Pancreas (tissue), 10 donors: ENCODE data around the gene SYT4. TPM values are rescaled to one million over a fixed set of nuclear protein-coding genes. Genes with fewer than 3 reads are reported as not detected.
A peak's percentile ranks its signal among the peaks of the same experiment; 100 is the strongest.
"Not testable (repeated sequence)": the region's sequence is repeated elsewhere in the genome, so short reads cannot be mapped to it uniquely, and the experiment has no call there.

Source experiments
- ATAC-seq, 4 donors: fragments of 200-7000 bp; cut with Tn5 transposase; one replicate each; pipeline versions ENCODE4 v1.8.0 to v1.9.1; 2020; ENCODE audit warnings: mild to moderate bottlenecking in 4 of 4, moderate library complexity in 4 of 4
- DNase-seq, 6 donors: peaks; one replicate each; pipeline ENCODE4 v3.0.0-alpha.2; 2020
- FAIRE-seq: peaks from 2 replicates; lab custom pipeline; 2012; peaks lifted over from hg19 to GRCh38; lab: Jason Lieb, UNC
- H3K27ac ChIP-seq, 4 donors: fragments of 200-600 bp; sonication (generic); 1 replicate in 3 of 4; 2 replicates in 1 of 4; pipeline versions ENCODE4 v1.5.0 to v1.8.0; 2020
- H3K27me3 ChIP-seq, 4 donors: fragments of 200-600 bp; one replicate each; pipeline ENCODE4 v1.8.0; 2021
- H3K36me3 ChIP-seq, 3 donors: fragments of 200-600 bp; sonication (generic) in 1 of 3; one replicate each; pipeline versions ENCODE4 v1.5.0 to v1.8.0; 2020 to 2021
- H3K4me1 ChIP-seq, 3 donors: fragments of 200-600 bp; one replicate each; pipeline ENCODE4 v1.8.0; 2021
- H3K4me3 ChIP-seq, 4 donors: fragments of 200-600 bp; sonication (generic) in 2 of 4; one replicate each; pipeline versions ENCODE4 v1.5.0 to v1.8.0; 2020 to 2021
- H3K9me3 ChIP-seq, 4 donors: fragments of 200-600 bp; one replicate each; pipeline ENCODE4 v1.8.0; 2021
- WGBS, 2 donors: extraction: QIAGEN DNeasy Blood & Tissue Kit; methylation state at CpG; one replicate each; pipeline ENCODE4 v1.1.7; 2013; 5-methylcytosine and 5-hydroxymethylcytosine counted together
- intact Hi-C, 3 donors: fragments of 100-400 bp; cut with DNase I; formaldehyde crosslinking; loops; one replicate each; pipeline versions ENCODE4 v1.11.1 to v1.14.2; 2022
- polyA plus RNA-seq, 2 donors: library from polyadenylated mRNA; stranded (reverse); fragments of 200-250 nt; gene quantifications; one replicate each; pipeline ENCODE4 v1.2.3, GENCODE V29; 2013
- total RNA-seq, 6 donors: library from RNA; stranded (reverse); fragmentation: NEBNext Ultra II Directional in 4 of 6; extraction: Animal tissue kit (Norgen Biotek cat#: 25700) in 4 of 6; gene quantifications; one replicate each; pipeline versions ENCODE4 v1.2.1 to v1.2.4, GENCODE V29; 2021 to 2023
- TF ChIP-seq, protein P1 (sequence below), 4 donors: fragments of 200-600 bp; sonication (generic) in 3 of 4; IDR thresholded peaks; one replicate each; pipeline versions ENCODE4 v1.5.0 to v1.8.0; 2021; ENCODE audit warnings: antibody characterized with exemption in 4 of 4
- donor health status: healthy with polysubstance abuse.
- donor health status: DM: no; HTN: no; CAD: no; lungs with moderate emphysema.
- donor health status: DM: no; HTN: no; CAD: no.
- donor health status: control.
- donor health status: control.
- donor health status: Bipolar disorder and iron deficiency.
- donor health status: DM: yes; HTN: yes; CAD: no.
- donor health status: DM: no; HTN: no; CAD: no.
- donor health status: DM: no; HTN: no; CAD: no.
- donor health status: DM: yes; HTN: yes; CAD: no.

Gene SYT4
- total and polyA plus RNA-seq, 8 donors, result 0.85 to 16.3 (median 2.7) TPM

DNA sequence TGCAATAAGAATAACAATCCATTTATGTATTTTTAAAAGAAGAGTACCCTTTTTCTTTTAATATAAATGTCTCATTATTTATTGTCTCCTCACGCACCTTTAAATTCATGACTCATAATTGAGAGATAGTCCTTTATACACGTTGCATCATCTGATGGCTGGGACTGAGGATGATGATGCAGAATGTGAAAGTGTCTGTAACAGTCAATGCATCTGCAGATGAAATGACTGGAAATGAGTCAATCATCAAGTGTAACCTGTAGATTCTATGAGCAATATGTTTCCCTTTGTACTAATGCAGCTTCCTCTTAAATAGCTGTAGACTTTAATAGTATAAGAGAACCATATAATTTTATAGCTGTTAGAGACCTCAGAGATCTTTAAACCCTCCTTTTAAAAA lies 26.1 kb upstream of the SYT4 start:
- DNase-seq (no peak), FAIRE-seq (no peak), ATAC-seq (no peak)
- TF ChIP-seq, protein P1, sequence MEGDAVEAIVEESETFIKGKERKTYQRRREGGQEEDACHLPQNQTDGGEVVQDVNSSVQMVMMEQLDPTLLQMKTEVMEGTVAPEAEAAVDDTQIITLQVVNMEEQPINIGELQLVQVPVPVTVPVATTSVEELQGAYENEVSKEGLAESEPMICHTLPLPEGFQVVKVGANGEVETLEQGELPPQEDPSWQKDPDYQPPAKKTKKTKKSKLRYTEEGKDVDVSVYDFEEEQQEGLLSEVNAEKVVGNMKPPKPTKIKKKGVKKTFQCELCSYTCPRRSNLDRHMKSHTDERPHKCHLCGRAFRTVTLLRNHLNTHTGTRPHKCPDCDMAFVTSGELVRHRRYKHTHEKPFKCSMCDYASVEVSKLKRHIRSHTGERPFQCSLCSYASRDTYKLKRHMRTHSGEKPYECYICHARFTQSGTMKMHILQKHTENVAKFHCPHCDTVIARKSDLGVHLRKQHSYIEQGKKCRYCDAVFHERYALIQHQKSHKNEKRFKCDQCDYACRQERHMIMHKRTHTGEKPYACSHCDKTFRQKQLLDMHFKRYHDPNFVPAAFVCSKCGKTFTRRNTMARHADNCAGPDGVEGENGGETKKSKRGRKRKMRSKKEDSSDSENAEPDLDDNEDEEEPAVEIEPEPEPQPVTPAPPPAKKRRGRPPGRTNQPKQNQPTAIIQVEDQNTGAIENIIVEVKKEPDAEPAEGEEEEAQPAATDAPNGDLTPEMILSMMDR (IDR thresholded peaks at IDR 0.05), result no peak
- no peaks in the 10 kb centered on the region for H3K27me3 ChIP-seq
- whole genome bisulfite sequencing, 2 donors, result 47 to 60% methylated on average over 2 of the region's 2 CpGs
- intact Hi-C loops, result no loop called here
- H3K36me3 ChIP-seq, result no peaks in the 10 kb centered on the region
- no peak overlapping the region for H3K27ac ChIP-seq
- no peak overlapping the region for H3K4me3 ChIP-seq
- no peaks in the 10 kb centered on the region for H3K9me3 ChIP-seq
- no peaks in the 10 kb centered on the region for H3K4me1 ChIP-seq

DNA sequence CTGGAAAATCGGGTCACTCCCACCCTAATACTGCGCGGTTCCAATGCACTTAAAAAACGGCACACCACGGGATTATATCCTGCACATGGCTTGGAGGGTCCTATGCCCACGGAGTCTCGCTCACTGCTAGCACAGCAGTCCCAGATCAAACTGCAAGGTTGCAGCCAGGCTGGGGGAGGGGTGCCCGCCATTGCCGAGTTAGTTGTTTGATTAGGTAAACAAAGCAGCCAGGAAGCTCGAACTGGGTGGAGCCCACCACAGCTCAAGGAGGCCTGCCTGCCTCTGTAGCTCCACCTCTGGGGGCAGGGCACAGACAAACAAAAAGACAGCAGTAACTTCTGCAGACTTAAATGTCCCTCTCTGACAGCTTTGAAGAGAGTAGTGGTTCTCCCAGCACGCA lies 8.9 kb upstream of the SYT4 start:
- not testable (repeated sequence) for H3K9me3 ChIP-seq, FAIRE-seq, H3K36me3 ChIP-seq, H3K4me3 ChIP-seq, H3K4me1 ChIP-seq, ATAC-seq, H3K27me3 ChIP-seq, H3K27ac ChIP-seq
- intact Hi-C loops, result loop anchor here in 1 of 3 donors (10.0 kb wide), 1 partner anchor 279 kb away; no protein-coding TSS in a partner anchor
- DNase-seq, result peak in 1 of 6 donors; percentile 25
- 60 to 69% methylated on average over 10 to 11 of the region's 11 CpGs for WGBS, 2 donors

DNA sequence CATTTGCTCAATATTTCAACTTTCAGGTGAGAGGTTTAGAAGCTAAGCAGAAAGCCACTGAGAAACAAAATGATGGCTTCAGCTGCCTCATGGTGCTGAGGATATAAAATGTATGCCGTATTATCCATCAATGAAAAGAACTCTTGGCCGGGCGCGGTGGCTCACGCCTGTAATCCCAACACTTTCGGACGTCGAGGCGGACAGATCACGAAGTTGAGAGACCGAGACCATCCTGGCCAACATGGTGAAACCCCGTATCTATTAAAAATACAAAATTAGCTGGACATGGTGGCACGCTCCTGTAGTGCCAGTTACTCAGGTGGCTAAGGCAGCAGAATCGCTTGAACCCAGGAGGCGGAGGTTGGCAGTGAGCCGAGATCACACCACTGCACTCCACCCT lies 6.0 kb upstream of the SYT4 start:
- no peaks in the 10 kb centered on the region for H3K36me3 ChIP-seq
- no peaks in the 10 kb centered on the region for H3K4me1 ChIP-seq
- peaks cover 0 to 9% (median 0%) of the 10 kb centered on the region in 4 donors for H3K27me3 ChIP-seq
- no peak for DNase-seq
- TF ChIP-seq, protein P1 (IDR thresholded peaks at IDR 0.05), result no peak
- intact Hi-C loops, result loop anchor here in 1 of 3 donors (10.0 kb wide), 1 partner anchor 282 kb away; no protein-coding TSS in a partner anchor
- no peaks in the 10 kb centered on the region for H3K9me3 ChIP-seq
- WGBS, 2 donors, result 78 to 86% methylated on average over 16 of the region's 16 CpGs
- ATAC-seq, result no peak
- H3K27ac ChIP-seq, result no peak overlapping the region
- H3K4me3 ChIP-seq, result no peak overlapping the region
- FAIRE-seq, result no peak

DNA sequence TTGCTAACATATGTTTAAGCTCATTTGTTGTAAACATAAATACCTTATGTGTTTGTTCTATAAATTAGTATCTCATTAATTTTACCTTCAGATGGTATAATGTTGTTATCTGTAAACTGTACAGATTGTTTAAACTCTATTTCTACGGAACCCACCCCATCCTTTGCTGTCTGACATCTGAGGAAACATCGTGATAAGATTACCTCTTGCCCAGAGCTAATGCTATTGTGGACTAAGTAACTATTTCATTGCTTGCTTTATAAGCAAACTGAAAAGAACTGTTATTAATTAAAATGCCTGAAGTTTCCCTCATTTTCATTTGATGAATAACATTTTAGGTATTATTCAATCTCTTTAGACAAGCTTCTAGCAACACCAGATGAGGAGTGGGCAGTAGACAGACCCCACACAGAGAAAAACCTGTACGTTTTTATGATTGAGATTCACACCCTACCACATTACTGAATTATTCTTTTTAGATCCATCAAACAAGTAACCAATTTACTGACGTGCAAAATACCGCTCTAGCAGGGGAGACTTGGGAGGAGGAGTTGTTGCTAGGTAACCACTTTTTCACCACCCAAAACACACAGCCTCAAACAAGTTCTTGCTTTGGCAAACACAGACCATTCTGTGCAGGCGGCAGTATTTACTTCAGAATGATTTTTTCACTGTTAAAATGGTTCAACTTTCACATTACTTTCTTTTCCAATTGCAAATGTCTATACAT lies 1.9 kb upstream of the SYT4 start:
- no peaks in the 10 kb centered on the region for H3K4me1 ChIP-seq
- intact Hi-C loops, result no loop called here
- ATAC-seq, result peak in 3 of 4 donors; percentile 18 to 72 (median 71)
- TF ChIP-seq, protein P1 (IDR thresholded peaks at IDR 0.05), result no peak
- H3K9me3 ChIP-seq, result no peaks in the 10 kb centered on the region
- DNase-seq, result no peak
- WGBS, 2 donors, result 2 to 3% methylated on average over 6 of the region's 6 CpGs
- no peak for FAIRE-seq
- peaks cover 0 to 11% (median 0%) of the 10 kb centered on the region in 4 donors for H3K27me3 ChIP-seq
- H3K36me3 ChIP-seq, result no peaks in the 10 kb centered on the region
- H3K4me3 ChIP-seq, result no peak overlapping the region
- H3K27ac ChIP-seq, result no peak overlapping the region

DNA sequence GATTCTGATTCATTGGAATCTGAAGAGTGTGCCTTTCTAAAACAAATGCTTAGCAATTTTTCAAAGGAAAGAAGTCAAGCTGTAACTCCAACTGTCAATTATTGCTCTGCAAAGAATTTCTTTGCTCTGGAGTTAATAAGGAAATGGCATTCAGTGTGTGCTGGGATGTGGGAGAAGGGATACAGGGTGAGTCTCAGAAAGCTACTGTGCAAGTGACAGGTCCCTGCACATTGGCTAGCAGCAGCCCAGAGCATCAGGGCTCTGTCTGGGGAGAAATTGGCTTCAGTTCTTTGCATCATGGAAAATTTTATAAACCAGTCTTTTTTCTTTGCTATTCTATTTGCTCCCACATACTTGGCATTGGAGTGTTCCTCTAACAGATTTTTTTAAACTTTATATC lies 1.1 kb upstream of the SYT4 start:
- ATAC-seq (peak in 1 of 4 donors; percentile 50), DNase-seq (no peak), FAIRE-seq (no peak)
- intact Hi-C loops, result no loop called here
- Histone ChIP-seq H3K4me1 (no peaks in the 10 kb centered on the region), H3K27ac (no peak overlapping the region), H3K9me3 (no peaks in the 10 kb centered on the region), H3K4me3 (no peak overlapping the region), H3K27me3 (peaks cover 0 to 15% (median 1%) of the 10 kb centered on the region in 4 donors), H3K36me3 (no peaks in the 10 kb centered on the region)
- TF ChIP-seq, protein P1 (IDR thresholded peaks at IDR 0.05), result no peak
